GM18868 (cell line): ENCODE results near the gene TAF9.
A peak's percentile ranks its signal among the peaks of the same experiment; 100 is the strongest.
"Not testable (repeated sequence)": the region's sequence is repeated elsewhere in the genome, so short reads cannot be mapped to it uniquely, and the experiment has no call there.

ENCODE experiments used
- ATAC-seq: cut with Tn5 transposase; IDR thresholded peaks from one replicate; pipeline ENCODE4 v1.9.1; 2021; ENCODE audit warnings: mild to moderate bottlenecking, moderate library complexity; ENCODE audit not compliant: unreplicated experiment

The TAF9 gene

DNA sequence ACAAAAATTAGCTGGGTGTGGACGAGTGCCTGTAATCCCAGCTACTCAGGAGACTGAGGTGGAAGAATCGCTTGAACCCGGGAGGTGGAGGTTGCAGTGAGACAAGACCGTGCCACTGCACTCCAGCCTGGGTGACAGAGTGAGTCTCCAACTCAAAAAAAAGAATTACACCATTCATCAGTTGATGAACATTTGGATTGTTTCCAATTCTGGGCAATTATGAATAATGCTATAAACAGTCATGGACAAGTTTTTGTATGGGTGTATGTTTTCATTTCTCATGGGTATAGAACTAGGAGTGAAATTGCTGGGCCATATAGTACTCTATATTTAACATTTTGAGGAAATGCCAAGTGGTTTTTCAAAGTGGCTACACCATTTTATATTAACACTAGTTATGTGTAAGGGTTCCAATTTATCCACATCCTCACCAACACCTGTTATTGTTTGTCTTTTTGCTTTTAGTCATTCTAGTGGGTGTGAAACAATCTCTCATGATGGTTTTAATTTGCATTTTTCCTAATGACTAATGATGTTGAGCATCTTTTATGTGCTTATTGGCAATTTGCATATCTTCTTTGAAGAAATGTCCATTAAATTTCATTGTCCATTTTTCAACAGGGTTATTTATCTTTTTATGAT, 27.7 kb downstream of the TAF9 start:
- ATAC-seq = no peak

DNA sequence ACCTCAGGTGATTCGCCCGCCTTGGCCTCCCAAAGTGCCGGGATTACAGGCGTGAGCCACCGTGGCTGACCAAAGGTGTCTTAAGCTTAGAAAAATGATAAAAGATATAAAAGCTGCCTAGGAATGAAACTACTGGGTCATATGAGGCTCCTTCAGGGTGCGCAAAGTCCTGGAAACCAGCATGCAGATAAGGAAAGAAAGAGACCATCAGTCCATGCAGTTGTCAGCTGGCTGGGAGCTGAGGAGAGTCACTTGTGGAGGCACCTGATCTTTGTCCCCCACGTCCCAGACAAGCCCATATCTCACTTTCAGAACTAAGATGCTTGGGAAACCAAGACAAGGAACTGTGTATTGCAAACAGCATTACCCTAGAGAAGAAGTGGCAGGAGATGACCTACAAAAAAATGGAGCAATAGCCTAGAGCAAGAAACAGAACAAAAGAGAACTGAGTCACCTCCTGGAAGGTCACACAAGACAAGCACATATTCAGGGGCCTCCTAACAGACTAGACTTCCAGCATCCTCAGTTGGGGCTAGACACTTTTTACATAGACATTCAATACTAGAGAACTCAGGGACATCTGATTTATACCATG, 33.9 kb downstream of the TAF9 start:
- no peak for ATAC-seq

DNA sequence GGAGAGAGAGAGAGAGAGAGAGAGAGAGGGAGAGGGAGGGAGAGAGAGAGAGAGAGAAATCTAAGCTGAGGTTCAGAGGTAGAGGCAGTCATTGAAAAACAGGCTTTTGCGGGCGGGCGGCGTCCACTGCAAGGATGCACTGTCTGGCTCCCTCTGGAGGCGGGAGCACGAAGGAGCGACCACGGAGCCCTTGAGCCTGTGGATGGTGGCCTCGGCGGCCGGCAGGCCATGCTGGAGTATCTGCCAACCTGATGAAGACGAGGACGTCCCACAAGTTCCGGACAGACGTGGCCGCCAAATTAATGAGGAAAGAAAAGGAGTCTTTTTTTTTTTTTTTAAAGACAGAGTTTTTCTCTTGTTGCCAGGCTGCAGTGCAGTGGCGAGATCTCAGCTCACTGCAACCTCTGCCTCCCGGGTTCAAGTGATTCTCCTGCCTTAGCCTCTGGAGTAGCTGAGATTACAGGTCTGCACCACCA, 34.5 kb downstream of the TAF9 start:
- ATAC-seq = peak; percentile 67

DNA sequence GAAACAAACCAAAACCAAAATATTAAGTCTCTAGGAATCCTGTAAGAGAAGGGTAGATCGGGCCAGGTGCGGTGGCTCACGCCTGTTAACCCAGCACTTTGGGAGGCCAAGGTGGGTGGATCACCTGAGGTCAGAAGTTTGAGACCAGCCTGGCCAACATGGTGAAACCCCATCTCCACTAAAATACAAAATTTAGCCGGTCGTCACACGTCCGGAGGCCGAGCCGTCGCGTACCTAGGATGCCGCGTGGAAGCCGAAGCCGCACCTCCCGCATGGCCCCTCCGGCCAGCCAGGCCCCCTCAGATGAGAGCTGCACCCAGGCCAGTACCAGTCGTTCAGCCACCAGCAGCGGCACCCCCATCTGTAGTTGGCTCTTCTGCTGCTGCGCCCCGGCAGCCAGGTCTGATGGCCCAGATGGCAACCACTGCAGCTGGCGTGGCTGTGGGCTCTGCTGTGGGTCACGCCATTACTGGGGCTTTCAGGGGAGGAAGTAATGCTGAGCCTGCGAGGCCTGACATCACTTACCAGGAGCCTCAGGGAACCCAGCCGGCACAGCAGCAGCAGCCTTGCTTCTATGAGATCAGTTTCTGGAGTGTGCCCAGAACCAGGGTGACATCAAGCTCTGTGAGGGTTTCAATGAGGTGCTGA, 35.5 kb downstream of the TAF9 start:
- not testable (repeated sequence) for ATAC-seq

DNA sequence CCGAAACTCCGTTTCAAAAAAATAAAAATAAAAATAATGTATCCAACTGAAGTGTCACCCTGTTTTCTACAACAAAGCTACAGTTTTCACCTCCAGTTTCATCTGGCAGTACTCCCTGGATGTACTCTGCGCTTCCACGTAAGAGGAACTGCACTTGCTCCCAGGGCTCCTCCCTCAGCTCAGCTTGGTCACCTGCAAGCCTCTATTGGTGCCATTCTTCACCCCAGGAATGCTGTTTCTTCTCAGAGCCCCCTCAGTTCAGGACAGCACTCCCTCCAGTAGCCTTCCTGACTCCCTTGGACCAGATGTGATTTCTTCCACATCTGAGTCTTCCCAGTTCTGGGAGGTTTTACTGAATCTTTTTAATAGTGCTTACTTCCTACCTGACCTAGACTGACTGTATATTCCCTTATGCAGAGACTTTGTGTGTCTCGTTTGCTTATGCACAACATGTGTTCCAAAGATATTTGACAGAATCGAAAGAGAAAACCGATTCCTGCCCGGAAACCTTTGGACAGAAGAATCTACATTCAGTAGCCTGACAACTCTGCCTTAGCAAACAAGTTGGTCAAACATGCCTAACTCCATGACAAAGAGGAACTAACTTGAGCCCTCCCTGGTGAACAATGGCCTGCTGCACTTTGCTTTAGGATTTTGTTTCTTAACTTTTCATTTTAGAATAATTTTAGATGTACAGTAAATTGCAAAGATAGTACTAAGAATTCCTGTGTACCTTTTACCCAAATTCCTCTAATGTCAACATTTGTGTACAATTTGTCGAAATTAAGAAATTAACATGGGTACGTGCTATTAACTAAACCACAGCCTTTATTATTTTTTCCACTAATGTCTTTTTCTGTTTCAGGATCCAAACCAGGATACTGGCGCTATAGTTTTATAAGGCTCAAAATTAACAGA, 37.5 kb downstream of the TAF9 start:
- ATAC-seq = no peak

DNA sequence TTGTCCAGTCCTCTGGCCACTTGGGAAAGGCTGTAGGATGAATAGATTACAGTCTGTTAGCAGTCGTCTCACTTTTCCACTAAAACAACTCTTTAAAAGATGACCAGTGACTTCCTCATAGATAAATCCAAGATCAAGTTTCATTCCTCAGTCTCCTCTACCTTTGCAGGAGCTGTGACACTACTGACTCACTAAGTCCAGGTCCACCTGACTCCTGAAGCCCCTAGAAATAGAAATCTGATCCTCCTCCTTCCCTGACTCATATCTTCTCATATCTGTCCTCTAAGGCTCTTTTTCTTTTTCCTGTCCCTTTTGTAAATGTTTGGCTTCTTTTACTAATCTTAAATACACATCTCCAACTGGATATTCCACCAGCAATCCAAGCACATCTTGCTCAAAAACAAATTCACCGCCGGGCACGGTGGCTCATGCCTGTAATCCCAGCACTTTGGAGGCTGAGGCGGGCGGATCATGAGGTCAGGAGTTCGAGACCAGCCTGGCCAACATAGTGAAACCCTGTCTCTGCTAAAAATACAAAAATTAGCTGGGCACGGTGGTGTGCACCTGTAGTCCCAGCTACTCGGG, 39.3 kb downstream of the TAF9 start:
- ATAC-seq = no peak

DNA sequence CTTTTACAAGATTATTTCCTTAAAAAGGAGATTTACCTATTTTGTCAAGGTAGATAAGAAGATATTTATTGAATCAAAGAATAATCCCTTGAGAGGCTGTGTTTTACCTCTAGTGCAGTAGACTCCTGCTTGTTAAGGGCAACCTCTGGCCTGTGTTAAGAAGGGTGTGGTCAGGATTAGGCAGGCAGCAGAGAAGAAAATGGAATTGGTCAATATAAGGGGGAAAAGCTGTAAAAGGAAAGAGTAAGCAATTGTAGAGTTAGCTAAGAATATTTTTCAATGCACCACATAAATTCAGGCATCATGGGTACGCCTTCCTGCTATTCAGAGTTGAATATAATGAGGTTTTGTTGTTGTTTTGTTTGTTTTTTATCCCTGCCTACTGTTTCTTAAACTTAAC, 43.0 kb downstream of the TAF9 start:
- ATAC-seq = no peak

DNA sequence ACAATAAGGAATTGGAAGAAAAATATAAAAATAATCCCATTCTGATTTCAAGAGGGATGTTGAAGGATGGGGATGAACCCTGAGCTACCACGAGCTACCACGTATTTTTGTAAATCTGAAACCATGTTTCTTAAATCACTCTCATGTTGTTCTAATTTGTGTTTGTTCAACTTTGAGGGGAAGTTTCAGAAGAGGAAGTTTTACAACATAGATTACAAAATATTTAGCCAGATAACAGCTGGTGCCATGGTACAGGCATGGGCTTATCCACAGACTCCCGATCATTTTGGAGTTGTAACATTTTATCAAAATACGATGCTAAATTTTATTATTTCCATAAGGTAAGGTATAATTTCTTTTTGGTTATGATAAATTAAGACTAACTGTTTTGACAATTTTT, 51.9 kb downstream of the TAF9 start:
- no peak for ATAC-seq

DNA sequence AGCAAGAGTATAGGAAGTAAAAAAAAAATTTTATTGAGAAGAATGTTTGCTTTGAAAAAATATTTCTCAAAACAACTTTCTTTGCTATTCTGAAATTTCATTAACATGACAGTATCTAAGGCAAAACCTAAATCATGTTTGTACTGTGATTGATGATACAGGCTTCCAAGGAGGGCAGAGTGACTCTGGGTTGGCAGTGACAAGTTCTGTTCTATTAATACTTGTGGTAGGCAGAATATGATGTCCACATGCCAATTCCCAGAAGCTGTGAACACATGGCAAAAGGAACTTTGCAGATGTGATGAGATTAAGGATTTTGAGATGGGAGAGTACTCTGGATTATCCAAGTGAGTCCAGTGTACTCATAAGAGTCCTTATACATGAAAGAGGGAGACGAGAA, 53.3 kb downstream of the TAF9 start:
- ATAC-seq = no peak
